HepG2 (cell line): ENCODE data around the gene TRAIP.

ENCODE experiments used
- EZH2 ChIP-seq: conservative IDR thresholded peaks from 2 replicates; pipeline ENCODE4 v1.6.1; 2012; ENCODE audit warnings: mild to moderate bottlenecking, low read depth, low read length, moderate library complexity
- NFE2L2 ChIP-seq: fragments of 150-350 bp; IDR thresholded peaks from 2 replicates; pipeline ENCODE4 v1.6.1; 2014; ENCODE audit warnings: low read length
- RAD51 ChIP-seq: fragments of 450-650 bp; IDR thresholded peaks from 2 replicates; pipeline ENCODE4 v1.6.1; 2016; ENCODE audit warnings: borderline replicate concordance
- TCF7L2 ChIP-seq: IDR thresholded peaks from 2 replicates; pipeline ENCODE4 v1.6.1; 2011; ENCODE audit warnings: mild to moderate bottlenecking, low read depth, low read length, moderate library complexity
- ZFP36L2 ChIP-seq: sonication (generic); formaldehyde crosslinking; IDR thresholded peaks from 2 replicates; pipeline ENCODE4 v1.4.0; 2020; ENCODE audit warnings: missing genetic modification reagents
- TF ChIP-seq, protein P1 (sequence below): sonication (generic); formaldehyde crosslinking; IDR thresholded peaks from 2 replicates; pipeline ENCODE4 v1.5.0; 2020; ENCODE audit warnings: missing genetic modification reagents

DNA sequence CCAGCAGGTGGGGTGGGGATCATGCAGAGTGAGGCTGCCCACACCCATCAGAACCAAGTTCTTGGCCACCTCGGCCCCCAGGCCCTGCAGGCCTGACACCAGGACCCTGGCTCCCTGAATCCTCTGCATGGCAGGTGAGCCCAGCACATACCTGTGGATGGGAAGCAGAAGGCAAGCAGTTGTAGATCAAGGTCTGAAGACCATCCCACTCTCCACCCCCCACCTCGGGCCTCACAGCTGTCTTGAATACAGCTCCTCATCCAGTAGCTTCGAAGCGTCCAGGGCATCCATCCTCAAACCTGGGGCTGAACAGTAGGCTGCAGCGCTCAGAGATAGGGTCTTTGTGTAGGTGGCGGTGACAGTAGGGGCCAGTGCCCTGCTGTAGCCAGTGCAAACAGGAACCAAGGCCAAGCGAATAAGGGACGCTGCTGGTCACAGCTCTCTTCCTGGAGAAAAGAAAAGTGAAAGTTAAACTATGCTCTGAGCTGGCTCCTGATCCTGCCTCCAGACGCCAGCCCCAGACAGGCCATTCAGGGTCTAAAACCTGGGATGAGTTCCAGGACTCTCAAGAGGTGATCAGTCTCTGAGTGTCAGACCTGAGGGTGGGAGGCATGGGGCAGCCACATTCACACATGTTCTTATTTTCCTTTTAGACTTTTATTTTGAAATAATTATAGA lies 42.7 kb downstream of the TRAIP start, which contains the start of gene UBA7:
- TF ChIP-seq ZFP36L2 (CRISPR knock-in tag): no peak
- TF ChIP-seq NFE2L2: no peak
- no peak for TF ChIP-seq EZH2
- no peak for TF ChIP-seq TCF7L2
- no peak for TF ChIP-seq RAD51
- TF ChIP-seq, protein P1, sequence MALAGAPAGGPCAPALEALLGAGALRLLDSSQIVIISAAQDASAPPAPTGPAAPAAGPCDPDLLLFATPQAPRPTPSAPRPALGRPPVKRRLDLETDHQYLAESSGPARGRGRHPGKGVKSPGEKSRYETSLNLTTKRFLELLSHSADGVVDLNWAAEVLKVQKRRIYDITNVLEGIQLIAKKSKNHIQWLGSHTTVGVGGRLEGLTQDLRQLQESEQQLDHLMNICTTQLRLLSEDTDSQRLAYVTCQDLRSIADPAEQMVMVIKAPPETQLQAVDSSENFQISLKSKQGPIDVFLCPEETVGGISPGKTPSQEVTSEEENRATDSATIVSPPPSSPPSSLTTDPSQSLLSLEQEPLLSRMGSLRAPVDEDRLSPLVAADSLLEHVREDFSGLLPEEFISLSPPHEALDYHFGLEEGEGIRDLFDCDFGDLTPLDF (CRISPR knock-in tag): no peak
